Hepatocyte (in vitro differentiated cells): ENCODE data around the gene RABGAP1L.

Experiments
- CTCF ChIP-seq: fragments of 200-600 bp; sonication (generic); IDR thresholded peaks from 2 replicates; pipeline ENCODE4 v1.5.1; 2016; ENCODE audit warnings: antibody characterized with exemption, mild to moderate bottlenecking; ENCODE audit not compliant: poor library complexity
- EZH2phosphoT487 ChIP-seq: fragments of 200-600 bp; sonication (generic); IDR thresholded peaks from one replicate; pipeline ENCODE4 v1.6.1; 2018; ENCODE audit warnings: antibody characterized with exemption, mild to moderate bottlenecking, low read depth, moderate library complexity; ENCODE audit not compliant: unreplicated experiment, severe bottlenecking

- TF ChIP-seq CTCF (no peak), EZH2phosphoT487 (no peak)
Observed at GRCh38 chr1:174230399-174230798, 71.1 kb downstream of the RABGAP1L start.
